ENCODE measurements around the gene NRXN3. TPM values are rescaled to one million over a fixed set of nuclear protein-coding genes. Genes with fewer than 3 reads are reported as not detected.

The NRXN3 gene
- total and polyA plus RNA-seq, 8 donors = 0.29 to 41.1 (median 9.1) TPM

- WGBS, 5 donors = 79 to 85% (median 84%) methylated on average over 2 of the region's 2 CpGs
- intact Hi-C loops (cut with DNase I; ENCODE audit: low total_unique reads) = no loop called here
- Histone ChIP-seq H3K27ac (no peak overlapping the region), H3K4me3 (no peak overlapping the region), H3K9me3 (no peaks in the 10 kb centered on the region), H3K4me1 (no peaks in the 10 kb centered on the region), H3K36me3 (no peaks in the 10 kb centered on the region), H3K27me3 (no peaks in the 10 kb centered on the region)
- TF ChIP-seq CTCF (IDR thresholded peaks at IDR 0.05) (no peak), EP300 (IDR thresholded peaks at IDR 0.05) (no peak), POLR2A (IDR thresholded peaks at IDR 0.05) (no peak), POLR2AphosphoS5 (IDR thresholded peaks at IDR 0.05) (no peak)
- DNase-seq = no peak
Observed at GRCh38 chr14:79569072-79569471, 1398.9 kb downstream of the NRXN3 start.

GRCh38 chr14:79570648-79571047 is 1400.5 kb downstream of the NRXN3 start:
- no peaks in the 10 kb centered on the region for H3K9me3 ChIP-seq
- intact Hi-C loops (cut with DNase I; ENCODE audit: low total_unique reads) = no loop called here
- DNase-seq = no peak
- no peak overlapping the region for H3K4me3 ChIP-seq
- H3K36me3 ChIP-seq = no peaks in the 10 kb centered on the region
- no peak overlapping the region for H3K27ac ChIP-seq
- H3K4me1 ChIP-seq = peaks cover 0 to 2% (median 0%) of the 10 kb centered on the region in 4 donors
- TF ChIP-seq POLR2AphosphoS5 (IDR thresholded peaks at IDR 0.05) (no peak), CTCF (IDR thresholded peaks at IDR 0.05) (no peak), EP300 (IDR thresholded peaks at IDR 0.05) (no peak), POLR2A (IDR thresholded peaks at IDR 0.05) (no peak)
- 68 to 82% (median 73%) methylated on average over 1 of the region's 1 CpG for WGBS, 5 donors
- no peaks in the 10 kb centered on the region for H3K27me3 ChIP-seq

- TF ChIP-seq EP300 (IDR thresholded peaks at IDR 0.05) (no peak), POLR2AphosphoS5 (IDR thresholded peaks at IDR 0.05) (no peak), CTCF (IDR thresholded peaks at IDR 0.05) (no peak), POLR2A (IDR thresholded peaks at IDR 0.05) (no peak)
- no peaks in the 10 kb centered on the region for H3K27me3 ChIP-seq
- intact Hi-C loops (cut with DNase I; ENCODE audit: low total_unique reads) = no loop called here
- H3K9me3 ChIP-seq = no peaks in the 10 kb centered on the region
- H3K4me1 ChIP-seq = peaks cover 0 to 9% (median 2%) of the 10 kb centered on the region in 4 donors
- WGBS, 5 donors = 51 to 67% (median 60%) methylated on average over 4 of the region's 4 CpGs
- H3K36me3 ChIP-seq = no peaks in the 10 kb centered on the region
- H3K4me3 ChIP-seq = no peak overlapping the region
- H3K27ac ChIP-seq = no peak overlapping the region
- peak in 1 of 2 donors; percentile 6 for DNase-seq
Observed at GRCh38 chr14:79571366-79571765, 1401.2 kb downstream of the NRXN3 start.

- TF ChIP-seq EP300 (IDR thresholded peaks at IDR 0.05) = no peak
- TF ChIP-seq CTCF (IDR thresholded peaks at IDR 0.05) = no peak
- TF ChIP-seq POLR2AphosphoS5 (IDR thresholded peaks at IDR 0.05) = no peak
- TF ChIP-seq POLR2A (IDR thresholded peaks at IDR 0.05) = no peak
- 55 to 69% (median 64%) methylated on average over 2 of the region's 2 CpGs for whole genome bisulfite sequencing, 5 donors
- Histone ChIP-seq H3K4me3 (no peak overlapping the region), H3K27ac (no peak overlapping the region), H3K9me3 (no peaks in the 10 kb centered on the region), H3K27me3 (no peaks in the 10 kb centered on the region), H3K36me3 (no peaks in the 10 kb centered on the region), H3K4me1 (peaks cover 0 to 11% (median 2%) of the 10 kb centered on the region in 4 donors)
- DNase-seq = no peak
- intact Hi-C loops (cut with DNase I; ENCODE audit: low total_unique reads) = no loop called here
Observed at GRCh38 chr14:79573486-79573885, 1403.3 kb downstream of the NRXN3 start.

Data from stomach (tissue), 9 donors.